Hepatocyte (in vitro differentiated cells): Measurements from ENCODE around the gene FLCN. TPM values are rescaled to one million over a fixed set of nuclear protein-coding genes. Genes with fewer than 3 reads are reported as not detected.
"Not testable (repeated sequence)": the region's sequence is repeated elsewhere in the genome, so short reads cannot be mapped to it uniquely, and the experiment has no call there.

Source experiments
- DNase-seq: peaks from one replicate; pipeline ENCODE4 v3.0.0-alpha.2; 2016; ENCODE audit warnings: low spot score
- H2AFZ ChIP-seq: fragments of 200-600 bp; sonication (generic); 2 replicates; pipeline ENCODE4 v1.6.0; 2016; ENCODE audit warnings: antibody characterized with exemption, mild to moderate bottlenecking
- H3K27ac ChIP-seq: fragments of 200-600 bp; sonication (generic); 2 replicates; pipeline ENCODE4 v1.5.1; 2016; ENCODE audit warnings: mild to moderate bottlenecking
- H3K27me3 ChIP-seq: fragments of 200-600 bp; sonication (generic); 2 replicates; pipeline ENCODE4 v1.6.1; 2016
- H3K36me3 ChIP-seq: fragments of 200-600 bp; sonication (generic); replicated peaks from 2 replicates; pipeline ENCODE4 v1.5.1; 2016; ENCODE audit warnings: low read depth; ENCODE audit not compliant: insufficient read depth
- H3K4me1 ChIP-seq: fragments of 200-600 bp; sonication (generic); 2 replicates; pipeline ENCODE4 v1.5.1; 2016; ENCODE audit warnings: mild to moderate bottlenecking, moderate library complexity; ENCODE audit not compliant: insufficient read depth
- H3K4me2 ChIP-seq: fragments of 200-600 bp; sonication (generic); 2 replicates; pipeline ENCODE4 v1.6.0; 2016
- H3K4me3 ChIP-seq: fragments of 200-600 bp; sonication (generic); 2 replicates; pipeline ENCODE4 v1.5.1; 2016; ENCODE audit warnings: mild to moderate bottlenecking
- H3K79me2 ChIP-seq: fragments of 200-600 bp; sonication (generic); 2 replicates; pipeline ENCODE4 v1.6.0; 2017; ENCODE audit warnings: mild to moderate bottlenecking
- H3K9me2 ChIP-seq: fragments of 200-600 bp; sonication (generic); replicated peaks from 2 replicates; pipeline ENCODE4 v1.6.0; 2017; ENCODE audit warnings: mild to moderate bottlenecking; ENCODE audit not compliant: insufficient read depth
- H3K9me3 ChIP-seq: fragments of 200-600 bp; sonication (generic); 2 replicates; pipeline ENCODE4 v1.5.1; 2016; ENCODE audit warnings: low read depth, mild to moderate bottlenecking
- H4K20me1 ChIP-seq: fragments of 200-600 bp; sonication (generic); 2 replicates; pipeline ENCODE4 v1.6.0; 2016; ENCODE audit warnings: mild to moderate bottlenecking; ENCODE audit not compliant: insufficient read depth, poor library complexity, severe bottlenecking
- EZH2 ChIP-seq: fragments of 200-600 bp; sonication (generic); IDR thresholded peaks from 2 replicates; pipeline ENCODE4 v1.6.1; 2016; ENCODE audit warnings: antibody characterized with exemption, mild to moderate bottlenecking, borderline replicate concordance
- EZH2phosphoT487 ChIP-seq: fragments of 200-600 bp; sonication (generic); IDR thresholded peaks from one replicate; pipeline ENCODE4 v1.6.1; 2018; ENCODE audit warnings: antibody characterized with exemption, mild to moderate bottlenecking, low read depth, moderate library complexity; ENCODE audit not compliant: unreplicated experiment, severe bottlenecking
- WGBS: methylation state at CpG from one replicate; pipeline ENCODE4 v1.1.6; 2016; ENCODE audit warnings: low lambda C conversion rate; ENCODE audit errors: missing lambda C conversion rate; 5-methylcytosine and 5-hydroxymethylcytosine counted together
- polyA plus RNA-seq: library from polyadenylated mRNA; unstranded; fragments of >200 nt; fragmentation: Nextera tagmentation; extraction: Ambion mirVana; gene quantifications from 2 replicates; pipeline ENCODE4 v1.2.1, GENCODE V29; 2016
- total RNA-seq: library from RNA; depleted of rRNA; stranded (reverse); fragments of >200 nt; gene quantifications from 2 replicates; pipeline ENCODE4 v1.2.3, GENCODE V29; 2014
- TF ChIP-seq, protein P1 (sequence below): fragments of 200-600 bp; sonication (generic); IDR thresholded peaks from 2 replicates; pipeline ENCODE4 v1.5.1; 2016; ENCODE audit warnings: antibody characterized with exemption, mild to moderate bottlenecking; ENCODE audit not compliant: poor library complexity

Gene FLCN
- total and polyA plus RNA-seq, 2 experiments from 2014 or later: 31.0 to 66.2 TPM

DNA sequence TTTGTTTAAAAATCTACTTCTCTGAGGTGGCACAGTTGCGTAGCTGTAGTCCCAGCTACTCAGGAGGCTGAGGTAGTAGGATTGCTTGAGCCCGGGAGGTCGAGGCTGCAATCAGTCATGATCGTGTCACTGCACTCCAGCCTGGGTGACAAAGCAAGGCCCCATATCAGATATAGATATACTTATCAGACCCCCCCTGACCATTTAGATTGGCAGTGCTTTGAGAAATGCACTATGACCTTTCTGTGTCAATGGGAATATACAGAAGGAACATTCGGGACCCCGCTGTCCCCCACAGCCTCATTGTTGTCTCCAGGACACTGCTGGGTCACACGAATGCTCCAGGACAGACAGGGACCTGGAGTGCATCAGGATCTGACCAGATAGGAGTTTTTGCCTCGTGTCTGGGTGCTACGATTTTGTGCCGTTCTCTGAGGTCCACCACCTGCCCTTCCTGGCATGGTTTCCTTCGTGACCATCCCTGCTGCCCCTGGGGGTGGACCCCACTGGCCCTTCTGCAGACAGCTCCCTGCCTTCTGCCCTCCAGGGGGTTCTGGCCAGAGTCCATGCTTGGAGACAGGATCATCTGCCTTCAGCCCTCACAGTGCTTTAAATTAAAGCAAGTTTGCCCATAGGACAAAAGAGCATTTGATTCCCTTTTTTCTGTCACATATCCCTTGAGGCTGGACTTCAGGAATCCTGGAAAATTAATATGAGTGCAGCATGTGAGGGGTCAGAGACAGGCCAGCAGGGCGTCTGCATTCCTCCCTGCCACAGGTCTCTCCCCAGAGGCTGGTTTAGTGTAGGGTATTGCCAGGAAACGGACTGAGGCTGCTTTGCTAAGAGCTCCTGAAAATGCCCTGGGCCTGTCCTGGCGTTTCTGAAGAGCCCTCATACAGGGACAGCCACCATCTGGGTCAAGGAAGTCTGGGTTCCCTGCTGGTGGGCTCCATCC lies 50.1 kb downstream of the FLCN start:
- no peaks in the 10 kb centered on the region for H3K36me3 ChIP-seq
- H3K4me3 ChIP-seq: no peak overlapping the region
- no peaks in the 10 kb centered on the region for H3K9me3 ChIP-seq
- H4K20me1 ChIP-seq: no peaks in the 10 kb centered on the region
- TF ChIP-seq, protein P1, sequence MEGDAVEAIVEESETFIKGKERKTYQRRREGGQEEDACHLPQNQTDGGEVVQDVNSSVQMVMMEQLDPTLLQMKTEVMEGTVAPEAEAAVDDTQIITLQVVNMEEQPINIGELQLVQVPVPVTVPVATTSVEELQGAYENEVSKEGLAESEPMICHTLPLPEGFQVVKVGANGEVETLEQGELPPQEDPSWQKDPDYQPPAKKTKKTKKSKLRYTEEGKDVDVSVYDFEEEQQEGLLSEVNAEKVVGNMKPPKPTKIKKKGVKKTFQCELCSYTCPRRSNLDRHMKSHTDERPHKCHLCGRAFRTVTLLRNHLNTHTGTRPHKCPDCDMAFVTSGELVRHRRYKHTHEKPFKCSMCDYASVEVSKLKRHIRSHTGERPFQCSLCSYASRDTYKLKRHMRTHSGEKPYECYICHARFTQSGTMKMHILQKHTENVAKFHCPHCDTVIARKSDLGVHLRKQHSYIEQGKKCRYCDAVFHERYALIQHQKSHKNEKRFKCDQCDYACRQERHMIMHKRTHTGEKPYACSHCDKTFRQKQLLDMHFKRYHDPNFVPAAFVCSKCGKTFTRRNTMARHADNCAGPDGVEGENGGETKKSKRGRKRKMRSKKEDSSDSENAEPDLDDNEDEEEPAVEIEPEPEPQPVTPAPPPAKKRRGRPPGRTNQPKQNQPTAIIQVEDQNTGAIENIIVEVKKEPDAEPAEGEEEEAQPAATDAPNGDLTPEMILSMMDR: no peak
- TF ChIP-seq EZH2phosphoT487 (no peak), EZH2 (no peak)
- H3K79me2 ChIP-seq: no peaks in the 10 kb centered on the region
- 75% methylated on average over 14 of the region's 14 CpGs for WGBS
- no peaks in the 10 kb centered on the region for H3K9me2 ChIP-seq
- no peaks in the 10 kb centered on the region for H3K27me3 ChIP-seq
- no peak overlapping the region for H2AFZ ChIP-seq
- DNase-seq: no peak
- peak overlapping the region; percentile 3 for H3K27ac ChIP-seq
- H3K4me1 ChIP-seq: no peaks in the 10 kb centered on the region
- H3K4me2 ChIP-seq: no peak overlapping the region

DNA sequence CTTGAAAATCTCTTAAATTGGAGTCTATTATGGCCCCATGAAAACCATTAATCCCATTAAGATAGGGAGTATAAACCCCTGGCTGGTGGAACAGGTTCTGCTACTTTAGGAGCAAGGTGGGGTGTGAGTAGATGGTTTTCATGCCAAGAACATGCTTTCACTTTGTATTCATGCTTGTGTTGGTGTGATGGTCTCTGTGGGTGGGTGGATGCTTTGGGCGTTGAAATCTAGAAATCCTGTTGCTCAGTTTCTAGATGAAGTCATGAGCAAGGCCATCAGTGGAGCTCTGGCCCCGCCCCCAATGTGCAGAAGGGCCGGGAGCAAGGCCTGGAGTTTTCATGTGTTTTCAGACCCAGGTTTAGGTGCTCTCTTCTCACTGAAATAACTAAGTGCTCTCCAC lies 50.9 kb downstream of the FLCN start:
- H3K36me3 ChIP-seq: no peaks in the 10 kb centered on the region
- no peaks in the 10 kb centered on the region for H3K4me1 ChIP-seq
- H4K20me1 ChIP-seq: no peaks in the 10 kb centered on the region
- peak; percentile 54 for DNase-seq
- 63% methylated on average over 3 of the region's 3 CpGs for WGBS
- no peaks in the 10 kb centered on the region for H3K79me2 ChIP-seq
- H3K4me3 ChIP-seq: no peak overlapping the region
- no peak overlapping the region for H2AFZ ChIP-seq
- H3K4me2 ChIP-seq: no peak overlapping the region
- peak overlapping the region; percentile 3 for H3K27ac ChIP-seq
- no peaks in the 10 kb centered on the region for H3K9me2 ChIP-seq
- no peak for TF ChIP-seq EZH2
- no peak for TF ChIP-seq EZH2phosphoT487
- TF ChIP-seq, protein P1: no peak
- no peaks in the 10 kb centered on the region for H3K9me3 ChIP-seq
- no peaks in the 10 kb centered on the region for H3K27me3 ChIP-seq

DNA sequence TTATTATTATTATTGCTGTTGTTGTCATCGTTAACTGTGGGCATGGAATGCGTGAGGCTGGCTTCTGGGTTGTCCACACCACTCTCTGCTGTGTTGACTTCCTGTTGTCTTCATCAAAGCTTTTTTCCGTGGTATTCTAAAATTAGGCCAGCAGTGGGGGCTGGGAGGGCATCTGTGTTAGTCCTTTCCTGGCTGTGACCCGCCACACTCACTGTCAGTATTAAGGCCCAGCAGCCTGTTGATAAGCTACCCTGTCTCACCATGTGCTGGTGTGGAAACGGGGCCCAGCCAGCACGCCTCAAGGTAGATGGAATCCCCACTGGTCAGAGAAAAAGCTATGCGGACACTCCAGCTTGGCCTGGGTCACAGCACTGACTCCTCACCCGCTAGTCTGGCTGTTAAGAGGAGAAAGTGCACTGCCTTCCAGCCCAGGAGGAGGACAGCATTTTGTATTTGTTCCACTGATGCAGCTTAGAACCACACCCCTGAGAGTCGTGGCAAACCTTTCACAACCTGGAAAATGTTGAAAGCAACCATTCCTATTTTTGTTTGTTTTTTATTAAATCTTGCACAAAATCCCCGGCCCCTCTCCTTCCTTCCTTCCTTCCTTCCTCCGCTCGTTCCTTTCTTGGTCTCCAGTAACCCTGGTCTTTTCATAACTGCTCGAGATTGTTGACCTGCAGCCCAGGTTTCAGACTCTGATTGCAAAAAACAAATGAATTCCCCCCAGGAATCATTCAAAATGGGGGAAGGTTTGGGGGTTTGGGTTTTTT lies 51.8 kb downstream of the FLCN start:
- not testable (repeated sequence) for H3K9me3 ChIP-seq, H3K36me3 ChIP-seq, H4K20me1 ChIP-seq, H3K9me2 ChIP-seq, H3K4me1 ChIP-seq, DNase-seq, H3K4me3 ChIP-seq, H3K27me3 ChIP-seq, H3K79me2 ChIP-seq, H2AFZ ChIP-seq, H3K27ac ChIP-seq, H3K4me2 ChIP-seq
- WGBS: 82% methylated on average over 13 of the region's 13 CpGs

DNA sequence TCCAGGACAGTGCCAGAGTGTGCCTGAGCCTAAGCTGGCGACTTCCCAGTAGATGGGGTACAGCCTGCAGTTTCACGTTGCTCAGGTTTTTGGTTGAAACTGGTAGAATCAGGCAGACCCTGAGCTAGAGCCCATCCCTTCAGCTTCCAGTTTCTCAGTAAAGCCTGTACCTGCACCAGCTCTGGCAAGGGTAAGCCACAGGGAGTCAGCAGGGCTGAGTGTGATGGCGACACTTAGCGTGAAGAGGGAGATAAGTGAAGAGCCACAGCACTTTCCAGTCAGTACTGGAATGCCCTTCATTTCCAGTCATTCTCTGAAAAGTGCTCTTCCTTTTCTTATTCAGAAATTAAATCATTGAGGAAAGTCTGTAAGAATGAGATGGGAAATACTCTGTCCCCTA lies 53.2 kb downstream of the FLCN start:
- no peak for TF ChIP-seq EZH2phosphoT487
- TF ChIP-seq, protein P1: no peak
- TF ChIP-seq EZH2: no peak
- H3K9me2 ChIP-seq: no peaks in the 10 kb centered on the region
- no peak overlapping the region for H3K4me3 ChIP-seq
- H3K79me2 ChIP-seq: no peaks in the 10 kb centered on the region
- H2AFZ ChIP-seq: no peak overlapping the region
- H3K9me3 ChIP-seq: no peaks in the 10 kb centered on the region
- WGBS: 95% methylated on average over 4 of the region's 4 CpGs
- DNase-seq: no peak
- no peaks in the 10 kb centered on the region for H3K36me3 ChIP-seq
- H3K4me2 ChIP-seq: no peak overlapping the region
- no peaks in the 10 kb centered on the region for H4K20me1 ChIP-seq
- no peaks in the 10 kb centered on the region for H3K4me1 ChIP-seq
- no peaks in the 10 kb centered on the region for H3K27me3 ChIP-seq
- H3K27ac ChIP-seq: no peak overlapping the region
